HepG2 (cell line): ENCODE results near the gene XRCC5. TPM values are rescaled to one million over a fixed set of nuclear protein-coding genes. Genes with fewer than 3 reads are reported as not detected.
"Not testable (repeated sequence)": the region's sequence is repeated elsewhere in the genome, so short reads cannot be mapped to it uniquely, and the experiment has no call there.

ENCODE experiments used
- ATAC-seq: fragments of 200-7000 bp; cut with Tn5 transposase; 3 replicates; pipeline ENCODE4 v1.9.1; 2020; ENCODE audit warnings: mild to moderate bottlenecking, moderate library complexity
- BruUV-seq: library from RNA; stranded (reverse); fragments of 400-500 nt; replicated peaks from 2 replicates; lab custom pipeline; 2021; lab: Mats Ljungman, UMichigan
- CTCF ChIA-PET: fragments of 300-600 bp; formaldehyde crosslinking; extraction: SDS; loops from one replicate; lab custom pipeline; 2021; ENCODE audit warnings: low total read pairs, inconsistent platforms, low intra/inter-chr PET ratio; lab: Yijun Ruan, JAX
- POLR2A ChIA-PET: fragments of 350-600 bp; sonication (Branson Sonifier 250); formaldehyde crosslinking; loops from one replicate; lab custom pipeline; 2020; ENCODE audit warnings: antibody characterized with exemption, inconsistent platforms; lab: Yijun Ruan, JAX
- DNase-seq: peaks from one replicate; pipeline ENCODE4 v3.0.0-alpha.2; 2015; ENCODE audit warnings: low spot score
- FAIRE-seq: peaks from 3 replicates; lab custom pipeline; 2011; peaks lifted over from hg19 to GRCh38; lab: Jason Lieb, UNC
- H2AFZ ChIP-seq: one replicate; pipeline ENCODE4 v1.6.1; 2011; ENCODE audit warnings: low read length, inconsistent platforms
- H3K27ac ChIP-seq: fragments of 300-600 bp; 3 replicates; pipeline ENCODE4 v1.8.0; 2011; ENCODE audit warnings: mixed run types, mild to moderate bottlenecking, mixed read lengths, low read length, inconsistent platforms; ENCODE audit not compliant: insufficient read depth; ENCODE audit errors: extremely low read length
- H3K27me3 ChIP-seq, 2 experiments: fragments of 200-600 bp in 1 of 2; 2 replicates in 1 of 2; 3 replicates in 1 of 2; pipeline versions ENCODE4 v1.6.0 to v1.8.0; 2011; ENCODE audit warnings: low read length in 2 of 2, mild to moderate bottlenecking in 2 of 2, moderate library complexity in 2 of 2, inconsistent platforms in 1 of 2; ENCODE audit not compliant: insufficient read depth in 2 of 2, control insufficient read depth in 1 of 2
- H3K36me3 ChIP-seq, 2 experiments: fragments of 200-600 bp in 1 of 2; replicated peaks in 1 of 2; 2 replicates in 1 of 2; 3 replicates in 1 of 2; pipeline versions ENCODE4 v1.5.1 to v1.8.0; 2011; ENCODE audit warnings: low read length in 2 of 2, inconsistent platforms in 1 of 2; ENCODE audit not compliant: insufficient read depth in 2 of 2, control insufficient read depth in 1 of 2
- H3K4me1 ChIP-seq: 2 replicates; pipeline ENCODE4 v1.5.1; 2012; ENCODE audit warnings: low read length, inconsistent platforms; ENCODE audit not compliant: insufficient read depth
- H3K4me2 ChIP-seq: 2 replicates; pipeline ENCODE4 v1.6.0; 2011; ENCODE audit warnings: low read depth, low read length, inconsistent platforms
- H3K4me3 ChIP-seq, 3 experiments: fragments of 200-600 bp in 1 of 3; sonication (generic), shearing (Covaris generic) in 1 of 3; replicated peaks in 1 of 3; 2 replicates each; pipeline ENCODE4 v1.5.1; 2011 to 2016; ENCODE audit warnings: low read length in 3 of 3, inconsistent platforms in 2 of 3, low read depth in 2 of 3, mild to moderate bottlenecking in 2 of 3, control low read depth in 1 of 3, mixed read lengths in 1 of 3; ENCODE audit not compliant: insufficient read depth in 1 of 3
- H3K79me2 ChIP-seq: one replicate; pipeline ENCODE4 v1.6.1; 2011; ENCODE audit warnings: low read length, inconsistent platforms; ENCODE audit not compliant: insufficient read depth
- H3K9ac ChIP-seq: 2 replicates; pipeline ENCODE4 v1.6.0; 2011; ENCODE audit warnings: mild to moderate bottlenecking, low read depth, low read length, inconsistent platforms; ENCODE audit not compliant: insufficient read depth
- H3K9me3 ChIP-seq: 2 replicates; pipeline ENCODE4 v1.5.1; 2012; ENCODE audit warnings: mild to moderate bottlenecking, low read length
- H4K20me1 ChIP-seq: 2 replicates; pipeline ENCODE4 v1.6.0; 2011; ENCODE audit warnings: inconsistent platforms, mild to moderate bottlenecking, low read length, moderate library complexity; ENCODE audit not compliant: insufficient read depth
- ARID5B ChIP-seq: IDR thresholded peaks from 2 replicates; pipeline ENCODE4 v1.4.0; 2020; ENCODE audit warnings: mild to moderate bottlenecking, missing genetic modification reagents
- RBM22 ChIP-seq: fragments of 200-400 bp; formaldehyde crosslinking; optimal IDR thresholded peaks from 2 replicates; pipeline ENCODE3; 2017; ENCODE audit warnings: mild to moderate bottlenecking, low read length, moderate library complexity
- SATB2 ChIP-seq: sonication (generic); formaldehyde crosslinking; IDR thresholded peaks from 2 replicates; pipeline ENCODE4 v1.5.0; 2020; ENCODE audit warnings: missing genetic modification reagents
- ZFP90 ChIP-seq: sonication (generic); formaldehyde crosslinking; IDR thresholded peaks from 2 replicates; pipeline ENCODE4 v1.8.0; 2022; ENCODE audit warnings: missing genetic modification reagents, mild to moderate bottlenecking, inconsistent platforms, borderline replicate concordance
- ZNF20 ChIP-seq: sonication (generic); formaldehyde crosslinking; IDR thresholded peaks from 2 replicates; pipeline ENCODE4 v1.4.0; 2020; ENCODE audit warnings: mild to moderate bottlenecking, moderate library complexity, missing genetic modification reagents
- ZNF441 ChIP-seq: sonication (generic); formaldehyde crosslinking; IDR thresholded peaks from 2 replicates; pipeline ENCODE4 v1.7.0; 2021; ENCODE audit warnings: missing genetic modification reagents, borderline replicate concordance
- WGBS: methylation state at CpG from one replicate; pipeline ENCODE4 v1.1.6; 2017; ENCODE audit warnings: low lambda C conversion rate; 5-methylcytosine and 5-hydroxymethylcytosine counted together
- in situ Hi-C: cut with HindIII; loops from 2 replicates; pipeline ENCODE4 v1.10.0; 2017; ENCODE audit warnings: low pct_unique_long_range_greater_than_20kb; ENCODE audit not compliant: extremely low pct_ligation_motif_present
- intact Hi-C: fragments of 100-400 bp; cut with micrococcal nuclease; formaldehyde crosslinking; loops from one replicate; pipeline ENCODE4 v1.10.0; 2022; ENCODE audit not compliant: unreplicated experiment
- polyA plus RNA-seq, 8 experiments: library from polyadenylated mRNA; depleted of rRNA in 3 of 8; stranded (reverse) in 7 of 8; unstranded in 1 of 8; fragments of >200 nt; fragmentation: Illumina TruSeq in 4 of 8; extraction: Trizol in 4 of 8; gene quantifications; 2 replicates each; pipeline versions ENCODE4 v1.2.1 to v1.2.3, GENCODE V29; 2011 to 2016; ENCODE audit warnings: low read depth in 4 of 8, missing spikeins in 1 of 8, mixed read lengths in 1 of 8; ENCODE audit not compliant: insufficient read depth in 1 of 8
- total RNA-seq, 5 experiments: library from RNA; depleted of rRNA; stranded (reverse); fragments of >200 nt; fragmentation: Illumina TruSeq; extraction: Trizol; gene quantifications; 2 replicates each; pipeline ENCODE4 v1.2.3, GENCODE V29; 2016; ENCODE audit warnings: low read depth in 1 of 5

Gene XRCC5
- total and polyA plus RNA-seq, 2 of the 13 experiments (the other 11 are each of a cell fraction or from before 2014, with no cell fraction given): 264 to 454 TPM

- TF ChIP-seq ARID5B (CRISPR knock-in tag) (no peak), SATB2 (no peak), ZNF20 (no peak)
Measured at GRCh38 chr2:216206041-216206703, 97.0 kb downstream of the XRCC5 start (continued).

- H3K9me3 ChIP-seq: no peaks in the 10 kb centered on the region
- no peak overlapping the region for H3K4me2 ChIP-seq
- H3K9ac ChIP-seq: no peak overlapping the region
- H3K79me2 ChIP-seq: no peaks in the 10 kb centered on the region
- no peak for DNase-seq
- no peak for FAIRE-seq
- H3K27ac ChIP-seq: no peak overlapping the region
- no peak for ATAC-seq
- H4K20me1 ChIP-seq: no peaks in the 10 kb centered on the region
- H3K36me3 ChIP-seq: peaks cover 30 to 70% of the 10 kb centered on the region in 2 experiments
- intact Hi-C loops: no loop called here
- H3K4me3 ChIP-seq: no peak overlapping the region
- H2AFZ ChIP-seq: no peak overlapping the region
- 99% methylated on average over 5 of the region's 5 CpGs for WGBS
- TF ChIP-seq ZFP90 (CRISPR knock-in tag) (no peak), RBM22 (peak; percentile 77), ZNF441 (CRISPR knock-in tag) (no peak)
- no peaks in the 10 kb centered on the region for H3K4me1 ChIP-seq
- no peaks in the 10 kb centered on the region for H3K27me3 ChIP-seq
- POLR2A ChIA-PET: no interaction called here
- in situ Hi-C loops: no loop called here
- no TSS peak for BruUV-seq
- CTCF ChIA-PET: no interaction called here
Measured at GRCh38 chr2:216206821-216207220, 97.7 kb downstream of the XRCC5 start.

- WGBS: 98% methylated on average over 8 of the region's 8 CpGs
- CTCF ChIA-PET, H3K27me3 ChIP-seq, H3K4me2 ChIP-seq, POLR2A ChIA-PET, H4K20me1 ChIP-seq, DNase-seq, H3K27ac ChIP-seq, in situ Hi-C loops, FAIRE-seq, H3K4me1 ChIP-seq, intact Hi-C loops, H3K9ac ChIP-seq, H3K9me3 ChIP-seq, BruUV-seq, ATAC-seq, H3K4me3 ChIP-seq, H3K79me2 ChIP-seq, H2AFZ ChIP-seq: not testable (repeated sequence)
- peaks cover 23 to 51% of the 10 kb centered on the region in 2 experiments for H3K36me3 ChIP-seq
Measured at GRCh38 chr2:216208661-216209060, 99.5 kb downstream of the XRCC5 start.
